ENCODE measurements around the gene NEK1. TPM values are rescaled to one million over a fixed set of nuclear protein-coding genes. Genes with fewer than 3 reads are reported as not detected.

Gene NEK1
- total RNA-seq, 2 experiments from 2014 or later: 7.4 to 26.2 TPM

DNA sequence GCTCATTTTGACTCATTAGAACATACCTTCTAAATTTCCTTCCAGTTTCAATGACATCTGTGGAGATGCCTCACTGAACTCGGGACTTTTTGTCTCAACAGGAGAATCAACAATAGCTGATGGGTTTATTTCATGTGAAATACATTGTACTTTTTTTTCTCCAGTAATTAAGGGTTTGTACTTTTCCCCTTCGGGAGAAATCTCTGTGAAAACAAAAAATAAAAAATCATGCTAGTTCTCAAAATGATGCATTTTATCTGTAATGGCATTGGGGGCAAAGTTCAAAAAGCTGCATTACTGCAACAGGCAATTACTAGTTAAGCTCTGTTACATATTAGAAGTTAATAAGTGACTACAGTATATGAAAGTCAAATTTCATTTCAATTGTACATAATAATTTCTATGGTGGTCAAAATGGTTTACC lies 174.3 kb downstream of the NEK1 start:
- BruUV-seq (replicated peaks): no TSS peak
- H4K20me1 ChIP-seq (ENCODE audit: insufficient read depth, low read length): no peaks in the 10 kb centered on the region
- ChIA-PET CTCF (ENCODE audit: unreplicated experiment) (no interaction called here), POLR2A (interaction anchor here (0.6 to 1.2 kb wide), 4 partner anchors 11 to 788 kb away, joined by 3 read pairs; no protein-coding TSS in a partner anchor)
- H3K4me3 ChIP-seq (ENCODE audit: low read depth, low read length, poor library complexity, severe bottlenecking): no peak overlapping the region
- no peak overlapping the region for H2AFZ ChIP-seq (ENCODE audit: low read length)
- H3K27ac ChIP-seq (ENCODE audit: low read depth, low read length, poor library complexity, severe bottlenecking): no peak overlapping the region
- no peaks in the 10 kb centered on the region for H3K9me3 ChIP-seq (ENCODE audit: low read length)
- no peak for DNase-seq (ENCODE audit: low spot score)
- H3K79me2 ChIP-seq (ENCODE audit: insufficient read depth, low read depth, low read length): no peaks in the 10 kb centered on the region
- H3K4me2 ChIP-seq (ENCODE audit: low read length): no peak overlapping the region
- H3K36me3 ChIP-seq (ENCODE audit: insufficient read depth, low read length): no peaks in the 10 kb centered on the region
- H3K4me1 ChIP-seq (ENCODE audit: insufficient read depth, low read length, poor library complexity, severe bottlenecking): no peaks in the 10 kb centered on the region
- no peak for TF ChIP-seq EZH2phosphoT487 (IDR thresholded peaks at IDR 0.05; ENCODE audit: borderline replicate concordance, low read depth, low read length)
- TF ChIP-seq, protein P1, sequence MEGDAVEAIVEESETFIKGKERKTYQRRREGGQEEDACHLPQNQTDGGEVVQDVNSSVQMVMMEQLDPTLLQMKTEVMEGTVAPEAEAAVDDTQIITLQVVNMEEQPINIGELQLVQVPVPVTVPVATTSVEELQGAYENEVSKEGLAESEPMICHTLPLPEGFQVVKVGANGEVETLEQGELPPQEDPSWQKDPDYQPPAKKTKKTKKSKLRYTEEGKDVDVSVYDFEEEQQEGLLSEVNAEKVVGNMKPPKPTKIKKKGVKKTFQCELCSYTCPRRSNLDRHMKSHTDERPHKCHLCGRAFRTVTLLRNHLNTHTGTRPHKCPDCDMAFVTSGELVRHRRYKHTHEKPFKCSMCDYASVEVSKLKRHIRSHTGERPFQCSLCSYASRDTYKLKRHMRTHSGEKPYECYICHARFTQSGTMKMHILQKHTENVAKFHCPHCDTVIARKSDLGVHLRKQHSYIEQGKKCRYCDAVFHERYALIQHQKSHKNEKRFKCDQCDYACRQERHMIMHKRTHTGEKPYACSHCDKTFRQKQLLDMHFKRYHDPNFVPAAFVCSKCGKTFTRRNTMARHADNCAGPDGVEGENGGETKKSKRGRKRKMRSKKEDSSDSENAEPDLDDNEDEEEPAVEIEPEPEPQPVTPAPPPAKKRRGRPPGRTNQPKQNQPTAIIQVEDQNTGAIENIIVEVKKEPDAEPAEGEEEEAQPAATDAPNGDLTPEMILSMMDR (conservative IDR thresholded peaks at IDR 0.05; ENCODE audit: low read length): no peak
- intact Hi-C loops (cut with micrococcal nuclease; ENCODE audit: unreplicated experiment): no loop called here
- H3K9me2 ChIP-seq (ENCODE audit: insufficient read depth, low read length): no peaks in the 10 kb centered on the region

DNA sequence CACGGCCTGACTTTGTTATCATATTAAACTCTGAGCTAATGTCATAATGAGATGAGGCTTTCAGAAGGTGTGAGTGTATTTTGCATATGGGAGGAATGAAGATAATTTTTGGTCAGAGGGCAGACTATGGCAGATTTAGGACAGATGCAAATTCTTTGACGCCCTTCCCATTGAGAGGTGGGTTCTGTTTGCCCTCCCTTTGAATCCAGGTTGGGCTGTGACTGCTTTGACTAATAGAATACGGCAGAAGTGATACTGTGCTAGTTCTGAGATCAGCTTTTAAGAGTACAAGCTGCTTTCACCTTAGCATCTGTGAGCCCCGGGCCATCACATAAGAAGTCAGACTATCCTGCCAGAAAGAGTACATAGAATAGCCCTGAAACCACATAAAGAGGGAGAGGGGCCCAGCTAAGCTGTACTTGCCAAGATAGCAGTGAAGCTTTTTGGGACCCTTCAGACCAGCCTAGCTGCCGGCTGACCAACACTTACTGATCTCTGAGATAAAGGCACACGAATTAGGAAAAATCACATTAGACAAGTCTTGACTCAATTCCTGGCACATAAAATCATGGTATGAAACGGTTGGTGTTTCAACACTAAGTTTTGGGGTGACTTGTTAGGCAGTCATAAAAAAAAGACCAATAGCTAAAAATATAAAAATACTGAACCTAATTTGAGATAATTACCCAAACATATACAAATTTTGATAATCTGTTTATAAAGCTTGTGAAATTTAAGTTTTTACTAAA lies 174.9 kb downstream of the NEK1 start:
- Histone ChIP-seq H3K79me2 (ENCODE audit: insufficient read depth, low read depth, low read length) (no peaks in the 10 kb centered on the region), H3K4me2 (ENCODE audit: low read length) (no peak overlapping the region), H3K36me3 (ENCODE audit: insufficient read depth, low read length) (no peaks in the 10 kb centered on the region), H3K9me2 (ENCODE audit: insufficient read depth, low read length) (no peaks in the 10 kb centered on the region), H3K9me3 (ENCODE audit: low read length) (no peaks in the 10 kb centered on the region), H2AFZ (ENCODE audit: low read length) (no peak overlapping the region), H3K4me1 (ENCODE audit: insufficient read depth, low read length, poor library complexity, severe bottlenecking) (no peaks in the 10 kb centered on the region), H4K20me1 (ENCODE audit: insufficient read depth, low read length) (no peaks in the 10 kb centered on the region), H3K27ac (ENCODE audit: low read depth, low read length, poor library complexity, severe bottlenecking) (no peak overlapping the region), H3K4me3 (ENCODE audit: low read depth, low read length, poor library complexity, severe bottlenecking) (no peak overlapping the region)
- DNase-seq (ENCODE audit: low spot score): no peak
- ChIA-PET CTCF (ENCODE audit: unreplicated experiment) (no interaction called here), POLR2A (interaction anchor here (0.6 to 1.2 kb wide), 4 partner anchors 11 to 787 kb away, joined by 3 read pairs; no protein-coding TSS in a partner anchor)
- no peak for TF ChIP-seq EZH2phosphoT487 (IDR thresholded peaks at IDR 0.05; ENCODE audit: borderline replicate concordance, low read depth, low read length)
- TF ChIP-seq, protein P1 (conservative IDR thresholded peaks at IDR 0.05; ENCODE audit: low read length): no peak
- intact Hi-C loops (cut with micrococcal nuclease; ENCODE audit: unreplicated experiment): no loop called here
- no TSS peak for BruUV-seq (replicated peaks)

DNA sequence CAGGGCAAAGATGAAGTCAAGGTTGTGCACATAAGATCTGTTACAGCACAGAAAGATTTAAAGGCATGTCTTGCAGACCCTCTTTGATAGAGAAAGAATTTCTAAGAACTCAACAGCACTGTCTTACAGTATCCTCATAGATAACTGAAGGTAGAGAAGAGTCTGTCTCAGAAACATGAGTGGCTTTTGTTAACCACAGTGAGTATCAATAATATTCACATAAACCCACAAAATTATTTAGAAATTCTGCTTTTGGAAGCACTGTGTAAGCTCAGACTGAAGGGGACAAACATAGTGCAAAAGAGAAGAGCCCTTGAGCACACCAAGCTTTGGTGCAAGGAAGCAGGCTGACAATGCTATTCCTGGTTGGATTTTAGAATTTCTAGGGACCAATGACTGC lies 175.6 kb downstream of the NEK1 start:
- Histone ChIP-seq H3K9me2 (ENCODE audit: insufficient read depth, low read length) (no peaks in the 10 kb centered on the region), H3K4me1 (ENCODE audit: insufficient read depth, low read length, poor library complexity, severe bottlenecking) (no peaks in the 10 kb centered on the region), H4K20me1 (ENCODE audit: insufficient read depth, low read length) (no peaks in the 10 kb centered on the region), H2AFZ (ENCODE audit: low read length) (no peak overlapping the region), H3K27ac (ENCODE audit: low read depth, low read length, poor library complexity, severe bottlenecking) (no peak overlapping the region), H3K9me3 (ENCODE audit: low read length) (no peaks in the 10 kb centered on the region), H3K4me2 (ENCODE audit: low read length) (no peak overlapping the region), H3K36me3 (ENCODE audit: insufficient read depth, low read length) (no peaks in the 10 kb centered on the region), H3K79me2 (ENCODE audit: insufficient read depth, low read depth, low read length) (no peaks in the 10 kb centered on the region), H3K4me3 (ENCODE audit: low read depth, low read length, poor library complexity, severe bottlenecking) (no peak overlapping the region)
- no peak for DNase-seq (ENCODE audit: low spot score)
- intact Hi-C loops (cut with micrococcal nuclease; ENCODE audit: unreplicated experiment): no loop called here
- BruUV-seq (replicated peaks): no TSS peak
- POLR2A ChIA-PET: interaction anchor here (0.5 kb wide), 1 partner anchor 939 kb away, joined by 3 read pairs; no protein-coding TSS in a partner anchor
- CTCF ChIA-PET (ENCODE audit: unreplicated experiment): no interaction called here
- TF ChIP-seq, protein P1 (conservative IDR thresholded peaks at IDR 0.05; ENCODE audit: low read length): no peak
- no peak for TF ChIP-seq EZH2phosphoT487 (IDR thresholded peaks at IDR 0.05; ENCODE audit: borderline replicate concordance, low read depth, low read length)
